Measurements from ENCODE around the gene PPP1R3F. TPM values are rescaled to one million over a fixed set of nuclear protein-coding genes. Genes with fewer than 3 reads are reported as not detected.

PPP1R3F gene
- total RNA-seq, 1 experiment from 2014 or later, result 1.6 TPM

DNA sequence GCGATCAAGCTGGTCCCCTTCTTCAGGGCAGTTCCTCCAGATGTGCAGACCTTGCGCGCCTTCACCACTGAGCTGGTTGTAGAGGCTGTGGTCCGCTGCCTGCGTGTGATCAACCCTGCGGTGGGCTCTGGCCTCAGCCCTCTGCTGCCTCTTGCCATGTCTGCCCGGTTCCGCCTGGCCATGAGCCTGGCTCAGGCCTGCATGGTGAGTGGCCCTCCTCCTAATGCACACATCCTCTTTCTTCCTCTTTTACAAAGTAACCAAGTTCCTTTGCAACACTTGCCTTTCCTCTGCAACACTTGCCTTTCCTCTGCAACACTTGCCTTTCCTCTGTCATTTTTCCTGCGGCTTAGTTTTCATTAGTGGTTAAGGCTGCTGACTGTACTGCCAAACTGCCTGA lies 32.5 kb upstream of the PPP1R3F start:
- BruUV-seq (replicated peaks), result no TSS peak
- ChIA-PET CTCF (no interaction called here), RAD21 (ENCODE audit: low non-redundant PET in 1 of 2, low total read pairs in 2 of 2, uncharacterized antibody in 2 of 2, unreplicated experiment in 2 of 2) (no interaction called here), POLR2A (no interaction called here)
- no peaks in the 10 kb centered on the region for H4K20me1 ChIP-seq (ENCODE audit: insufficient read depth)
- H3K27me3 ChIP-seq (ENCODE audit: insufficient read depth, low read length), result no peaks in the 10 kb centered on the region
- no peaks in the 10 kb centered on the region for H3K79me2 ChIP-seq (ENCODE audit: insufficient read depth, low read length)
- no peaks in the 10 kb centered on the region for H3K9me2 ChIP-seq (ENCODE audit: insufficient read depth)
- no peak overlapping the region for H3K4me2 ChIP-seq (ENCODE audit: low read length)
- H3K4me1 ChIP-seq (ENCODE audit: control insufficient read depth in 1 of 2, insufficient read depth in 2 of 2, low read length in 2 of 2), result no peaks in the 10 kb centered on the region
- H3K4me3 ChIP-seq (replicated peaks in 1 of 2; ENCODE audit: low read depth in 1 of 2, low read length in 2 of 2), result no peak overlapping the region
- no peaks in the 10 kb centered on the region for H3K9me3 ChIP-seq (ENCODE audit: control insufficient read depth in 1 of 2, insufficient read depth in 1 of 2, low read depth in 1 of 2, low read length in 2 of 2)
- H3K36me3 ChIP-seq (ENCODE audit: control insufficient read depth in 1 of 2, insufficient read depth in 2 of 2, low read length in 2 of 2), result no peaks in the 10 kb centered on the region
- DNase-seq (ENCODE audit: low read depth, low spot score) (no peak), ATAC-seq (no peak)
- no peak overlapping the region for H3K27ac ChIP-seq (ENCODE audit: low read depth, low read length)
- H2AFZ ChIP-seq (ENCODE audit: low read depth, low read length, poor library complexity, severe bottlenecking), result no peak overlapping the region
- no peak overlapping the region for H3K9ac ChIP-seq (ENCODE audit: low read length)
- intact Hi-C loops (cut with micrococcal nuclease), result no loop called here
- TF ChIP-seq SRF (IDR thresholded peaks at IDR 0.05; ENCODE audit: low read depth) (no peak), JUND (IDR thresholded peaks at IDR 0.05) (no peak), CBX3 (IDR thresholded peaks at IDR 0.05; ENCODE audit: low read depth) (no peak), ZNF274 (IDR thresholded peaks at IDR 0.05; ENCODE audit: low read depth, low read length) (no peak), ELF1 (IDR thresholded peaks at IDR 0.05; ENCODE audit: borderline replicate concordance, low read depth) (no peak), EGR1 (IDR thresholded peaks at IDR 0.05; ENCODE audit: low read depth) (no peak), EZH2 (IDR thresholded peaks at IDR 0.05) (no peak), EZH2phosphoT487 (IDR thresholded peaks at IDR 0.05; ENCODE audit: borderline replicate concordance) (no peak), TCF7L2 (IDR thresholded peaks at IDR 0.05; ENCODE audit: borderline replicate concordance, extremely low read depth, insufficient read depth, insufficient read length) (no peak), POLR2AphosphoS5 (IDR thresholded peaks at IDR 0.05; ENCODE audit: low read depth, low read length) (no peak), SIN3A (IDR thresholded peaks at IDR 0.05; ENCODE audit: low read depth) (no peak), POLR2A (IDR thresholded peaks at IDR 0.05; ENCODE audit: borderline replicate concordance, extremely low read depth, insufficient read depth, insufficient read length) (no peak), RAD21 (IDR thresholded peaks at IDR 0.05; ENCODE audit: low read depth) (no peak)
- TF ChIP-seq, protein P1, sequence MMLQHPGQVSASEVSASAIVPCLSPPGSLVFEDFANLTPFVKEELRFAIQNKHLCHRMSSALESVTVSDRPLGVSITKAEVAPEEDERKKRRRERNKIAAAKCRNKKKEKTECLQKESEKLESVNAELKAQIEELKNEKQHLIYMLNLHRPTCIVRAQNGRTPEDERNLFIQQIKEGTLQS (IDR thresholded peaks at IDR 0.05), result no peak
- TF ChIP-seq, protein P2, sequence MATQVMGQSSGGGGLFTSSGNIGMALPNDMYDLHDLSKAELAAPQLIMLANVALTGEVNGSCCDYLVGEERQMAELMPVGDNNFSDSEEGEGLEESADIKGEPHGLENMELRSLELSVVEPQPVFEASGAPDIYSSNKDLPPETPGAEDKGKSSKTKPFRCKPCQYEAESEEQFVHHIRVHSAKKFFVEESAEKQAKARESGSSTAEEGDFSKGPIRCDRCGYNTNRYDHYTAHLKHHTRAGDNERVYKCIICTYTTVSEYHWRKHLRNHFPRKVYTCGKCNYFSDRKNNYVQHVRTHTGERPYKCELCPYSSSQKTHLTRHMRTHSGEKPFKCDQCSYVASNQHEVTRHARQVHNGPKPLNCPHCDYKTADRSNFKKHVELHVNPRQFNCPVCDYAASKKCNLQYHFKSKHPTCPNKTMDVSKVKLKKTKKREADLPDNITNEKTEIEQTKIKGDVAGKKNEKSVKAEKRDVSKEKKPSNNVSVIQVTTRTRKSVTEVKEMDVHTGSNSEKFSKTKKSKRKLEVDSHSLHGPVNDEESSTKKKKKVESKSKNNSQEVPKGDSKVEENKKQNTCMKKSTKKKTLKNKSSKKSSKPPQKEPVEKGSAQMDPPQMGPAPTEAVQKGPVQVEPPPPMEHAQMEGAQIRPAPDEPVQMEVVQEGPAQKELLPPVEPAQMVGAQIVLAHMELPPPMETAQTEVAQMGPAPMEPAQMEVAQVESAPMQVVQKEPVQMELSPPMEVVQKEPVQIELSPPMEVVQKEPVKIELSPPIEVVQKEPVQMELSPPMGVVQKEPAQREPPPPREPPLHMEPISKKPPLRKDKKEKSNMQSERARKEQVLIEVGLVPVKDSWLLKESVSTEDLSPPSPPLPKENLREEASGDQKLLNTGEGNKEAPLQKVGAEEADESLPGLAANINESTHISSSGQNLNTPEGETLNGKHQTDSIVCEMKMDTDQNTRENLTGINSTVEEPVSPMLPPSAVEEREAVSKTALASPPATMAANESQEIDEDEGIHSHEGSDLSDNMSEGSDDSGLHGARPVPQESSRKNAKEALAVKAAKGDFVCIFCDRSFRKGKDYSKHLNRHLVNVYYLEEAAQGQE (IDR thresholded peaks at IDR 0.05; ENCODE audit: low read depth), result no peak

Data from HCT116 (cell line).